Glomerular visceral epithelial cell (primary cell): ENCODE results near the gene GLI2.

Source experiments
- DNase-seq: peaks from one replicate; pipeline ENCODE4 v3.0.0-alpha.2; 2016; ENCODE audit errors: extremely low spot score

The GLI2 gene

GRCh38 chr2:120737340-120738101 lies 1.9 kb downstream of the GLI2 start:
- peak; percentile 24 for DNase-seq

DNA sequence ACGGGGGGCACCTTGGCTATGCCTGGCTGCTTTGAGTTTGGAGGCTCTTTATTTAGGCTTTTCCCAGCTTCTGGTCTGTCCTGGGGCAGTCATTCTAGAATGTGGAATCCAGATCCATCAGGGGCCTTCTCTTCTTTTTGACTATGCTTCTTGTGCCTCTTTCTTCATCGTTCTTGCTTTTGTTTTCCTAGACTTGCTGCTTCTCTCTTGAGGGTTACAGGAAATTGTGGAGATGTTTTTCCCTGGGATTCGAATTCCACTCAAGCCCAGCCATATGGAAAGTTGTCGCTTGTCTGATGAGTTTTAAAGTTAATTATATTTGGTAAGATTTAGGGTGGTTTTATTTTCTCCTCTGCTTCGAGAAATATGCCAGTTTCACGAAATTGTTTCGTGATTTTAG lies 2.4 kb downstream of the GLI2 start:
- DNase-seq: no peak

DNA sequence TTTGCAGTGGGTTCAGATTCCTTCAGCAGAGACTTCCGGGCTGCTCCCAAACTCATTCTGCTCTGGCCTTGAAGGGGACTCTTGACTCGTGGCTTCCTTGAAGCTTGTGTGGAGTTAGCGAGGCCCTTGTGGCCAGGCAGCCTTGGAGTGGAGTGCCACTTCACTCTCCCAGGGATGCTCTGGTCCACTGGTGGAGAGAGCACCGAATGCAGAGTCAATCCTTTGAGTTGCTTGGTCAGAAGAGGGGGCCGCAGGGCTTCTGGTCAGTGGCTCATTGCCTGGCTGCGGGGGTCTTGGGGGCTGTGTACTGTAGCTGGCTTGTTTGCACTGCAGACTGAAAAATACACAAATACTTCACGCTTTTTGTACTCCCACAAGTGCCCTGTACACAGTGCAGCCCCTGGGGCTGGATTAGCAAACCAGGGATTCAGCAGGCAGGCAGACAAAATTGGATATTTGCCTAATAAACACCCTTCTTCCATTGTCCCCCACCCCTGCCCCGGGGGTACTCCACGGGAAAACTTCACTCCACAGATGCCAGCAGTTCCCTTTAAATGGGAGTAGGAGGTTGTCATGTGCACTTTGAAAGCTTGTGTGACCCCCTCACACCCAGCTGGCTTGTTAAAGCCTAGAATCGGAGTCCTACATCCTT lies 3.2 kb downstream of the GLI2 start:
- DNase-seq: no peak

GRCh38 chr2:120739438-120740090 lies 3.9 kb downstream of the GLI2 start:
- no peak for DNase-seq

- DNase-seq: no peak
Observed at GRCh38 chr2:120740375-120740764, 4.7 kb downstream of the GLI2 start.

DNA sequence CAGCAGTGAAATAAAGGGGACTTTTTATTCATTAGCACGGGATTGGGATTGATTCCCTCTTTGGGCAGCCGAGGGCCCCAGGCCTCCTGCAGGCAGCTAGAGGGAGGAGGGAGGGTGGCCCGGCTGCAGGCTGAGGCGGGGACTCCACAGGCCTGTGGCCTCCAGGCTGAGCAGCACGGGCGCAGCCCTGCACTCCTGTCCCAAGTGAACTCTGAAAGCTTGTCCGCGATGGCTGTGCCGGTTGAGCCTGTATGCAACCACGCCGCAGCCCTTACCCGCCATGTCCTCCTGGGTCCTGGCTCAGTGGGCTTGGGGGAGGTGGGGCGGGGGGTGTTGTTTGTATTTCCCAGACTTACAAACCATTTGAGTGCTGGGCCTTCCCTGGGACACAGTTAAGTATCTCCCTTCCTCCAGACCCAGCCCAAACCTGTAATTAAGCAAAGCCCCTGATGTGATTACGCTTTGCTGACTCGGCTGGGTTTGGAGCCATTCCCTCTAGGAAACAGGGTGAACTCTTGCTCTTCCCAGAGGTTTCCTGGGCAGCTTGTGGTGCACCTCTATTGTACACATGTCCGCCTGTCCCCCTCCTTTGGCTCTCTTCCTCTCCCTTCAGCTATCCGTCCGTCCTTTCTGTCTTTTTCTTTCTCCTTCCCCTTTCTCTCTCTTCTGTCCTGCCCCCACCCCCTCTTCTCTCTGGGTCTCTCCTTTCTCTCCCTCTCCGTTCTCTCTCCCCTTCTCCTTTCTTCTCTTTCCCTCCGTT lies 5.3 kb downstream of the GLI2 start:
- peak; percentile 38 for DNase-seq

GRCh38 chr2:120741571-120742561 lies 6.2 kb downstream of the GLI2 start:
- no peak for DNase-seq

DNA sequence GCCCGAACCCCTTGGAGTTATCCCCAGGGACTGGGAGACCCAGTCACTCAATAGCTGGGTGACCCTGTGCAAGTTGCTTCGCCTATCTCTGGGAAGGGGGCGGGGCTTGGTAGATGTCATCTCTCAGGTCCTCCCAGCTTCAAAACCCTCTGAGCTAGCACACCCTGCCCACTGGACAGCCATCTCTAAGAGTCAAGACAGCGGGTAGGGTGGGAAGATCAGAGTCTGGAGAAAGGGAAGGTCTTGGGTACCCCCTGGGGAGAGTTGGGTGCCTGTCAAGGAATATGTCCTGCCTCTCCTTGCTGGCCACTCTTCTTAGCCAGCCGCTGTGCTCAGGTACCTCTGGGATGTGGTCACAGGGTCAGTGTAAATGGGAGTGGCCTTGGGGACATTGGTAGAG lies 8.0 kb downstream of the GLI2 start:
- no peak for DNase-seq

DNA sequence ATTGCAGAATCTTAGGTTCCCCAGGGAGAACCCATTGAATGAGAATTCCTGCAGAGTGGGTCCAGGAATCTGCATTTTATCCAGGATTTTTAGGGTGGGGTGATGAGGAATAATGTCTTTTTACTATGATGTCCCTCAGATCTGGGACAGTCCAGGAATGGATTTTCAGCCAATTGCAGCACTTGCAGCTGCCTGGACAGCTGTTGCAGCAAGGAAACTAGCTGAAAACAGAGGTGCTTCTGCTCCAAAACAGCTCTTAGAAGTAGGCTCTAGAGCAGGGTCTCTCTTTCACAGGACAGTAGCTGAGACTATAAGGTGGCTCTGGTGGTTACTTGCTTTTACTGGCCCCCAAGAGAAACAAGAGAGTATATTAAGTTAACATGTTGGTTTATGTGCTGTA lies 9.1 kb downstream of the GLI2 start:
- no peak for DNase-seq

- no peak for DNase-seq
Observed at GRCh38 chr2:120745420-120746111, 9.9 kb downstream of the GLI2 start.

GRCh38 chr2:120746144-120746543 lies 10.5 kb downstream of the GLI2 start:
- no peak for DNase-seq

- DNase-seq: no peak
Observed at GRCh38 chr2:120747281-120747680, 11.6 kb downstream of the GLI2 start.

DNA sequence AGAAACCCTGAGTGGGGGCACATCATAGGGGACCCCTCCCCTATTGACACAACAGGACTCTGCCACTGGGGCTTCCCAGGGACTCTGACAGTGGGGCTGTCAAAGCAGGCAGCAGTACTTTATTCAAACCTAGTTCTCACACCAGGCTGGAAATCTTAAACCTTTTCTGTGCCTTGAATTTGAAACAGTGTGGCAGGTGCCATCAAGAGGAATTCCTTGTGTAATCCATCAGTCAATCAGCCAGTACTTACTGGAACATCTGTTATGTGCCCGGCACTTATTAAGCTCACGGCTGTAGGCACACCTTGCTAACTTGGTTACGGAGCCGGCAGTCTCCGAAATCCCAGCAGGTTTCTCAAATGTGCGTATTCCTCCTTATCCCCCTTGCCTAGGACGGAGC lies 12.0 kb downstream of the GLI2 start:
- no peak for DNase-seq

- no peak for DNase-seq
Observed at GRCh38 chr2:120748310-120748709, 12.6 kb downstream of the GLI2 start.

- DNase-seq: no peak
Observed at GRCh38 chr2:120748741-120749140, 13.1 kb downstream of the GLI2 start.

GRCh38 chr2:120749506-120750431 lies 14.1 kb downstream of the GLI2 start:
- no peak for DNase-seq

DNA sequence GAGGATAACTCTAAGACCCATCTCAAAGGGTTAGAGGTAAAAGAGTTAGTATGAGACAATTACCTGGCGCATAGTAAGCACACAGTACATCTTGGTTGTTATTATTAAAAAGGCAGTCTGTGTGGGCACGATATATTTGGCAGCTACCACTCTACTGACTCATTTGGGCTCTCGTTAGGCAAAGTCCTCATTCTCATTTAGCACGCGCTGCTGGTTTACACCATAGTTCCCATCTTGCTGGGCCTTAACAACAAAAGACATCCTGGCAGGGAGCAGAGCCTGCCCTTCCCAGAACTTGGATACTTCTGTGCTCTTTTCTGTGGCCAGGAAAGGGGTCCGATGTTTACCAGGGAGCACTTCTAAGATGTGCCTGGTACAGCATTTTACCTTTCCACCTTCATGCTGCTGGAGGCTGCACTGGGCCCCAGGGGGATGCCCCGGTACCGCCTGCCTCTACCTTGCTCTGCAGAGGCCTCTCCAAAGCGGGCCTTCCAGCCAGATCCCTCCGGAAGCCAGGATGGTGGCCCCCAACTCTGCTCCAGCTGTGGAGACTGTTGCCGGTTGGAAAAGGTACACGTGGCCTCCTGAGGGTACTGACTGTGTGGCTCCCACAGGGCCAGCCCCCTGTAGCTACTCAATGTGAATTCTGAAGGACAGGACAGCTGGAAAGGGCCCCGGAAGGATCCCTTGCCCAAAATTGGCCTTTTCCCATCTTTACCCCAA lies 15.0 kb downstream of the GLI2 start:
- no peak for DNase-seq

- DNase-seq: no peak
Observed at GRCh38 chr2:120751553-120751952, 15.9 kb downstream of the GLI2 start.
